Panc1 (cell line): ENCODE data around the gene SLC25A6. TPM values are rescaled to one million over a fixed set of nuclear protein-coding genes. Genes with fewer than 3 reads are reported as not detected.
"Not testable (repeated sequence)": the region's sequence is repeated elsewhere in the genome, so short reads cannot be mapped to it uniquely, and the experiment has no call there.

Experiments used
- ATAC-seq: fragments of 200-7000 bp; cut with Tn5 transposase; 2 replicates; pipeline ENCODE4 v1.9.1; 2020; ENCODE audit warnings: mild to moderate bottlenecking, moderate library complexity
- BruUV-seq: library from RNA; stranded (reverse); fragments of 400-500 nt; replicated peaks from 2 replicates; lab custom pipeline; 2021; lab: Mats Ljungman, UMichigan
- CTCF ChIA-PET: fragments of 300-600 bp; sonication (Branson Sonifier 250); formaldehyde crosslinking; loops from one replicate; lab custom pipeline; 2022; ENCODE audit warnings: antibody characterized with exemption; lab: Charles Lee
- POLR2A ChIA-PET: fragments of 300-600 bp; sonication (Branson Sonifier 250); formaldehyde crosslinking; loops from one replicate; lab custom pipeline; 2022; ENCODE audit warnings: antibody characterized with exemption; lab: Charles Lee
- DNase-seq: peaks from one replicate; pipeline ENCODE4 v3.0.0-alpha.2; 2010; ENCODE audit warnings: low read depth, low spot score
- H3K27ac ChIP-seq: 2 replicates; pipeline ENCODE4 v1.5.1; 2011; ENCODE audit warnings: mild to moderate bottlenecking, low read length, inconsistent platforms
- H3K27me3 ChIP-seq: fragments of 200-500 bp; sonication (Bioruptor generic); 2 replicates; pipeline ENCODE4 v1.6.0; 2014; ENCODE audit warnings: low read length, inconsistent platforms; ENCODE audit not compliant: control insufficient read depth, insufficient read depth
- H3K36me3 ChIP-seq: fragments of 200-500 bp; sonication (Bioruptor generic); 2 replicates; pipeline ENCODE4 v1.5.1; 2014; ENCODE audit warnings: inconsistent platforms, mild to moderate bottlenecking, low read length, moderate library complexity; ENCODE audit not compliant: control insufficient read depth, insufficient read depth
- H3K4me1 ChIP-seq: 2 replicates; pipeline ENCODE4 v1.5.1; 2011; ENCODE audit warnings: inconsistent platforms, mild to moderate bottlenecking, low read length, moderate library complexity; ENCODE audit not compliant: control insufficient read depth, insufficient read depth
- H3K4me3 ChIP-seq, 2 experiments: 2 replicates each; pipeline ENCODE4 v1.5.1; 2011 to 2012; ENCODE audit warnings: low read depth in 2 of 2, low read length in 2 of 2, mild to moderate bottlenecking in 2 of 2, inconsistent platforms in 1 of 2, moderate library complexity in 1 of 2
- H3K9me3 ChIP-seq: fragments of 200-500 bp; sonication (Bioruptor generic); 2 replicates; pipeline ENCODE4 v1.5.1; 2014; ENCODE audit warnings: low read depth, mild to moderate bottlenecking, inconsistent platforms, low read length, moderate library complexity; ENCODE audit not compliant: control insufficient read depth, insufficient read depth
- CTCF ChIP-seq: fragments of 450-650 bp; IDR thresholded peaks from 2 replicates; pipeline ENCODE4 v1.5.1; 2017; ENCODE audit warnings: mild to moderate bottlenecking
- POLR2AphosphoS5 ChIP-seq: IDR thresholded peaks from 2 replicates; pipeline ENCODE4 v1.6.1; 2012; ENCODE audit warnings: mild to moderate bottlenecking, low read depth, low read length, moderate library complexity
- SIN3A ChIP-seq: IDR thresholded peaks from 2 replicates; pipeline ENCODE4 v1.6.1; 2012; ENCODE audit warnings: low read depth, mild to moderate bottlenecking, low read length, moderate library complexity, borderline replicate concordance; ENCODE audit not compliant: insufficient read depth
- TCF7L2 ChIP-seq: IDR thresholded peaks from 2 replicates; pipeline ENCODE4 v1.6.1; 2011; ENCODE audit warnings: mild to moderate bottlenecking, low read depth, low read length, inconsistent platforms
- in situ Hi-C: cut with HindIII; loops from 2 replicates; pipeline ENCODE4 v1.10.0; 2016; ENCODE audit warnings: low sequenced_read_pairs, low pct_unique_long_range_greater_than_20kb
- intact Hi-C: fragments of 100-400 bp; cut with micrococcal nuclease; formaldehyde crosslinking; loops from one replicate; pipeline ENCODE4 v1.10.0; 2022; ENCODE audit not compliant: unreplicated experiment
- total RNA-seq: library from RNA; stranded (reverse); gene quantifications from one replicate; pipeline ENCODE4 v1.2.1, GENCODE V29; 2021; ENCODE audit not compliant: unreplicated experiment
- TF ChIP-seq, protein P1 (sequence below), 2 experiments: IDR thresholded peaks; 2 replicates each; pipeline ENCODE4 v1.6.1; 2011 to 2012; ENCODE audit warnings: low read depth in 2 of 2, control low read depth in 1 of 2, low read length in 1 of 2, mild to moderate bottlenecking in 1 of 2, moderate library complexity in 1 of 2; ENCODE audit not compliant: insufficient read depth in 1 of 2

SLC25A6 gene
- total RNA-seq, 1 experiment from 2014 or later, result 125 TPM

GRCh38 chrX:1351981-1352714 is 39.8 kb downstream of the SLC25A6 start:
- Histone ChIP-seq H3K9me3 (no peaks in the 10 kb centered on the region), H3K4me3 (no peak overlapping the region), H3K36me3 (no peaks in the 10 kb centered on the region), H3K4me1 (no peaks in the 10 kb centered on the region), H3K27me3 (no peaks in the 10 kb centered on the region), H3K27ac (no peak overlapping the region)
- TF ChIP-seq SIN3A, result no peak
- TF ChIP-seq, protein P1, sequence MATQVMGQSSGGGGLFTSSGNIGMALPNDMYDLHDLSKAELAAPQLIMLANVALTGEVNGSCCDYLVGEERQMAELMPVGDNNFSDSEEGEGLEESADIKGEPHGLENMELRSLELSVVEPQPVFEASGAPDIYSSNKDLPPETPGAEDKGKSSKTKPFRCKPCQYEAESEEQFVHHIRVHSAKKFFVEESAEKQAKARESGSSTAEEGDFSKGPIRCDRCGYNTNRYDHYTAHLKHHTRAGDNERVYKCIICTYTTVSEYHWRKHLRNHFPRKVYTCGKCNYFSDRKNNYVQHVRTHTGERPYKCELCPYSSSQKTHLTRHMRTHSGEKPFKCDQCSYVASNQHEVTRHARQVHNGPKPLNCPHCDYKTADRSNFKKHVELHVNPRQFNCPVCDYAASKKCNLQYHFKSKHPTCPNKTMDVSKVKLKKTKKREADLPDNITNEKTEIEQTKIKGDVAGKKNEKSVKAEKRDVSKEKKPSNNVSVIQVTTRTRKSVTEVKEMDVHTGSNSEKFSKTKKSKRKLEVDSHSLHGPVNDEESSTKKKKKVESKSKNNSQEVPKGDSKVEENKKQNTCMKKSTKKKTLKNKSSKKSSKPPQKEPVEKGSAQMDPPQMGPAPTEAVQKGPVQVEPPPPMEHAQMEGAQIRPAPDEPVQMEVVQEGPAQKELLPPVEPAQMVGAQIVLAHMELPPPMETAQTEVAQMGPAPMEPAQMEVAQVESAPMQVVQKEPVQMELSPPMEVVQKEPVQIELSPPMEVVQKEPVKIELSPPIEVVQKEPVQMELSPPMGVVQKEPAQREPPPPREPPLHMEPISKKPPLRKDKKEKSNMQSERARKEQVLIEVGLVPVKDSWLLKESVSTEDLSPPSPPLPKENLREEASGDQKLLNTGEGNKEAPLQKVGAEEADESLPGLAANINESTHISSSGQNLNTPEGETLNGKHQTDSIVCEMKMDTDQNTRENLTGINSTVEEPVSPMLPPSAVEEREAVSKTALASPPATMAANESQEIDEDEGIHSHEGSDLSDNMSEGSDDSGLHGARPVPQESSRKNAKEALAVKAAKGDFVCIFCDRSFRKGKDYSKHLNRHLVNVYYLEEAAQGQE (IDR thresholded peaks at IDR 0.05; ENCODE audit: insufficient read depth in 1 of 2, low read depth in 2 of 2, low read length in 1 of 2), result no peak
- TF ChIP-seq CTCF, result no peak
- no peak for TF ChIP-seq TCF7L2
- no peak for TF ChIP-seq POLR2AphosphoS5
- in situ Hi-C loops, result no loop called here
- intact Hi-C loops, result no loop called here
- DNase-seq, result no peak
- no TSS peak for BruUV-seq
- ATAC-seq, result no peak
- POLR2A ChIA-PET, result no interaction called here
- CTCF ChIA-PET, result no interaction called here

GRCh38 chrX:1349606-1350005 is 42.3 kb downstream of the SLC25A6 start:
- H3K9me3 ChIP-seq, ATAC-seq, H3K4me1 ChIP-seq, H3K36me3 ChIP-seq, H3K4me3 ChIP-seq, POLR2A ChIA-PET, BruUV-seq, H3K27ac ChIP-seq, H3K27me3 ChIP-seq, in situ Hi-C loops, intact Hi-C loops, DNase-seq, CTCF ChIA-PET: not testable (repeated sequence)

DNA sequence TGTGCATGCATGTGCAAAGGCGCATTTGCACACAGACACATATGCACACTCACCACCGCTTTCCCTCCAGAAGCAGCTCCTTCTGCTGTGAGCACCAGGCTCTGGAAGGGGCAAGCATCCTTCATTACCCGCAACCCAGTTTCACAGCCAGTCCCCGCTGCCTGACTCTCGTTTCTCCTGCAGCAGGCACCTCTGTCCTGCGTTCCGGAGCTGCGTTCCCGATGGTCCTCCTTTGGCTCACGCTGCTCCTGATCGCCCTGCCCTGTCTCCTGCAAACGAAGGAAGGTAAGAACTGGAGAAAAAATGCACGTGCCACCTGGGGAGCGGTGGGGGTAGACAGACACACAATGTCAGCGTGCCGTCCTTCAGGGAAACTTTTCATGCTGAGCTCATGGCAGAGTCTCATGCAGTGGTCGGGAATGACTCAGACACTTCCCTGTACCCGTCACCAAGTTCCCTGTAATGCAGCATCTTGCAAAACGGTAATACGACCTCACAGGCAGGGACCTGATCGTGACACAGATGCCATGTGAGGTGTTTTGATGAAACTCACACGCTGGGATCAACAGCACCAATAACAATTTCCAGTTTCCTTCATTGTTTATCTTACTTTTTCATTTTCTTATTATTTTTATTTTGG is 50.2 kb downstream of the SLC25A6 start:
- ChIA-PET POLR2A (no interaction called here), CTCF (no interaction called here)
- BruUV-seq, result no TSS peak
- in situ Hi-C loops, result no loop called here
- Histone ChIP-seq H3K36me3 (no peaks in the 10 kb centered on the region), H3K4me3 (no peak overlapping the region), H3K4me1 (no peaks in the 10 kb centered on the region), H3K27me3 (no peaks in the 10 kb centered on the region), H3K9me3 (no peaks in the 10 kb centered on the region), H3K27ac (no peak overlapping the region)
- no peak for TF ChIP-seq CTCF
- intact Hi-C loops, result no loop called here
- no peak for DNase-seq
- no peak for ATAC-seq
